HuH-7 (cell line): ENCODE results near the gene TLR5.

Experiments
- DNase-seq: peaks from one replicate; pipeline ENCODE4 v3.0.0; 2011; ENCODE audit warnings: low spot score

TLR5 gene

DNA sequence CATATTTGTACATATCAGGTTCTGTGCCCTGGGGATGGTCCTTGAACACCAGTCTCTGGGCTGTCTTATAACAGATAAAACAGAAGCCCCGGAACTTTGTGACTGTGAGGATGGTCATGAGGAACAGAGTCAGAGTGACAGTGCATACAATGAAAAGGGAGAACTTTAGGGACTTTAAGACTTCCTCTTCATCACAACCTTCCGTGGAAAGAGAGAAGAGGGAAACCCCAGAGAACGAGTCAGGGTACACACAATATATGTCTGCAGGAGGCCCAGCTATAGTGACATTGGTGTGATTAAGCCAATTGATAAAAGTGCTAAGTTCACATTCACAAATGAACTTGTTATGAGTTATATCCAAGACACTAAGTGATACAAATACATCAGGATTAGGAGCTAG is 32.1 kb downstream of the TLR5 start:
- DNase-seq, result no peak

DNA sequence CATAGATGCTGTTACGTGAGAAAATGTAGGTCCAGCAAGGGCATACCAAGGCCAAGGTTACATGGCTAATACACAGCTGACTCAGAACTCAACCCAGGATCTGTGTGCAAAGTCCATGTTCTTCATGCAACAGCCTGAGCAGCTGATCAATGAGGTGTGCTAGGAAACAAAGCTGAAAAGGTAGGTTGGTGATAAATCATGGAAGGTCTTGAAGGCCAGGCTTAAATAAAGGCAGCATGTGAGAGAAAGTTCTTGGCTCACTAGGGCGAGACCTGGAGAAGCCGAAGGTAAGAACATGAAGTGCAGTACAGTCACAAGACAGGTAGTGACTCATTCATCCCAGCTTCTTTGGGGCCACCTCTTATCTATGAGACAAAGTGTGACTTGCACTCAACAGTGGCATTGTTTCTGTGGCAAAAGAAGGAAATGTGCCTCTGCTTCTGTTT is 33.4 kb downstream of the TLR5 start:
- peak; percentile 57 for DNase-seq

DNA sequence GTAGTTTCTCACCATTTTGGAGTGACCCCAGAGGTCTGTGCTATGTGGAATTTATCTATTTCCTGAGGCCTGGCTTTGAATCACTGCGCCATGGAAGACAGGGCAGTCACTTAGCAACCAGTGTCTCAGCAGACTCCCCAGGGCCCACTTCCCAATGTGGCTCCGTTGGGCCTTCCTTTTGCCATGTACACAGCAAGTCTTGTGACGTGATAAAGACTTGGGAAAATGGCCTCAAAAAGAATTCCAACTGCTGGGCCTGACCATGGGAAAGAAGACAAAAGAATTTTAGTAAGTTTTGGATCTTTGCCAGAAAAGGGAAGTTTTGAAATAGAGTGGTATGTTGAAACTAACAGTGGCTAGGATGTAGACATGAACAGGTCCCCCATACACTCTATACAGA is 36.2 kb downstream of the TLR5 start:
- DNase-seq, result no peak

DNA sequence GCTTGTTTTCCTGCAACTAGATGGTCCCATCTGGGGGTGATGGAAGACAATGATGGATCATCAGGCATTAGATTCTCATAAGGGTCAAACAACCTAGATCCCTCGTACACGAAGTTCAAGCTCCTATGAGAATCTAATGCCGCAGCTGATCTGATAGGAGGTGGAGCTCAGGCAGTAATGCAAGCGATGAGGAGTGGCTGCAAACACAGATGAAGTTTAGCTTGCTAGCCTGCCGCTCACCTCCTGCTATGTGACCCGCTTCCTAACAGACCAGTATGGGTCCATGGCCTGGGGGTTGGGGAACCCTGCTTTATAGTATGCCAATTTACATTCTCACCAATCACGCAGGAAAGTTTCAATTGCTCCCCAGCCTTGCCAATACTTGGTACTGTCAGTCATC is 37.5 kb downstream of the TLR5 start:
- no peak for DNase-seq

DNA sequence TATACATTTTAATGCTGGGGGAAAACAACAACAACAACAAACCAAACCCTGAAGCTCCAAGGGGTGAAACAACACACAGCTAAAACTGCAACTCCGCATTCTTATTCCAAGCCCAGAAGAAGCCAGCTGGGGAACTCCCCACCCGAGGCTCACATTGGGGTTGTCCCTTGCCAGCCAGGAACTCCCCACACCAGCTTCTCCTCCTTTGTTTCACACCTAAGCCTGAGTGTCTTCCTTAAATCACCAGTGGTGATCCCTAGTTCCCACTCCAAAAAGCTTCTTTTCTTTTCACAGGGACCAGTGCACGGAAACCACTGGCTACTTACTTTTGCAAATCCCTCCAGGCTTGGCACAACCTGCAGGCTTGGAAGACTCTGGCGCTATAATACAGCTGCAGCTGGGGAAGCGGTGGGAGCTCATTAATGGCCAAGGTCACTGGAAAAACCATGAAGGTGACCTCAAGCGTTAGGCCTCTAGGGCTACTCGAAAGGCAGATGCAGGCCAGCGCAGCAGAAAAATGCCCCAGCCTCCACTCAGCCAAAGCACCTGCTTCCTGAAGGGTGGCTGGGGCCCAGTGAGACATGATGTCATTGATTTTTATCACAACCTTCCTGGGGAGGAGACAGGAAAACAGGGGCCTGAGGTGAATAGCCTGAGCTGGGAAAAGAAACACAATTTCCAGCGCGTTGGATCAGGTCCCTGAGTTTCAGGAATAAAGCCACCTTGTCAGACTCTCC is 40.1 kb downstream of the TLR5 start:
- no peak for DNase-seq

DNA sequence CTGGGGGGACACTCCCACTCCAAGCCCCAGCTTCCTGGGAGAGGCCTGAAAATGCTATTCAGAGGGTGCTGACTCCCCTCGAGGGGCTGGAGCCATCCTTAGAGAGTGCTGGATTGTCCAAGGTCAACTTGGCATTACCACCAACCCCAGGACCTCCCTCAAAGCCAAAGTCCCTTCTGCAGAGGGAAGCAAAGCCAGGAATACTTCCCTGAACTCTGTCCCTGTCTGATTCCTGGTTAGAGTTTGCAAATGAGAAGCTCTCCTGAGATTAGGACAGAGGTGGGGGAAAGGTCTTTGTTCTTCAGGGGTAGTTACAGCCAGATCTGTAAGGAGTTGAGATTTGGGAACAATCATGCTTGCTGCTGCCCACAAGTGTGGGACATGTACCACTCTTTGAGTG is 45.3 kb downstream of the TLR5 start:
- DNase-seq, result no peak

DNA sequence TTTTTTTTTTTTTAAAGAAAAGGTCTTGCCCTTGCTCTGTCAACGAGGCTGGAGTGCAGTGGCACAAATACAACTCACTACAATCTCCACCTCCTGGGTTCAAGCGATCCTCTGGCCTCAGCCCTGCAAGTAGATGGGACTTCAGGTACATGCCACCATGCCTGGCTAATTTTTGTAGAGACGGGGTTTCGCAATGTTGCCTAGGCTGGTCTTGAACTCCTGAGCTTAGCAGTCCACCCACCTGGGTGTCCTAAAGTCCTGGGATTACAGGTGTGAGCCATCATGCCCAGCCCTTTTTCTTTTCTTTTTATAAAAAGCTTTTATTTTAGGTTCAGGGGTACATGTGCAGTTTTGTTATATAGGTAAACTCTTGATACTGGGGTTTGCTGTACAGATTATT is 47.2 kb downstream of the TLR5 start:
- no peak for DNase-seq

DNA sequence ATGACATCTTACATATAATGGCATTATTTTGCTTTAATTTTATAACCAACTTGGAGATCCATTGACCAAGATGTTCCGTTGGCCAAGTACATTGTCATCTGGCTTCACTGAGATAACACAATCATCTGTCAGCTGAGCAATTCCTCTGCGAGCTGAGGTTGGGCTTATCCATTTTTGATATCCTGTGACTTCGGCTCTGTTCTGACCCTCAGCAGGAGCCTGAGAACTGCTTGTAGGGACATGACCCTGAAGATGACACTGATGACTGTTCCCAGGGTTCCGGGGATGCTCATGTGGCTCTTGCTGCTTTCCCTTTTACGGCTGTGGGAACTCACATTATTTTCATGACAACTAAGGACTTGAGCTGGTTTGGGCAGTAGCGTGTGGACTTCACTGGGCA is 51.2 kb downstream of the TLR5 start:
- DNase-seq, result no peak

DNA sequence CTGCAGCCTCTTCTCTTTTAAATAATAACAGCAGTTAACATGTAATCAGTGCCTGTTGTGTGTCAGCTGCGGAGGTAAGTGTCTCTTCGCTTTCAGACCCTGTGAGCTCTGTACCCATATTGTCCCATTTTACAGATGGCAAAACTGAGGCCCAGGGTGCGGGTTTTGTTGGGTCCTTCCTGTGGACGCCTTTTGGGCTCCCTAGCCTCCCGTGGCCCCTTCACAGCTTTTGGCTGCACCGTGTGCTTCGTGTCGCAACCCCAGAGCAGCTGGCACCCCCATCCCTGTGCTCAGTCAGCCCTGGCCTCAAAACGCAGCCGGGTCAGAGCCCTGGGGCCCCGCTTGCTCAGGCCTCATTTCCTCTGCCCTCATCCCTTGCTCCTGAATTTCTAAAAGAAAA is 53.8 kb downstream of the TLR5 start:
- DNase-seq, result no peak

DNA sequence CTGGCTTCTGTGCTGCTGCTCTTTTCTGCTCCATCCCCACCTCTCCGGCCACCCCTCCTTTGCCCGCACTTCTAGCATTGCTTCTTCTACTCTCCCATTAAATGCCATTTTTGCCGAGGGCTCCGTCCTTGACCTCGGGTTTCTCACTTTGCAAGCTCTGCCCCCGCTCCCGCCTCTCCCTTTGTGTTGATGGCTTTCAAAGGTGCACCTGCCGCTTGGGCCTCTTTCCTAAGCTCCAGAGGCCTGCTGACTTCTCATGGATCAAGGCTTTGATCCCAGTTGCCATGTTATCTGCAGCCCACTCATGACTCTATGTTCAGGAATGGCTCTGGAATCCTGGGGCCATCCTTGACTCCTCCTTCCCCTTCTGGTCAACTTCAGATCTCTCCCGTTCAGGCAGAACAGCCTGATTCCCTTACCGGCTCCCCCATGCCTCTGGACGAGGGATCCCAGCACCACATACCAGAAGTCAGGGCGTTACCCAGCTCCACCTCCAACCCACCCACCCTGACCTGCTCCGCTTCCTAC is 54.3 kb downstream of the TLR5 start:
- DNase-seq, result no peak

DNA sequence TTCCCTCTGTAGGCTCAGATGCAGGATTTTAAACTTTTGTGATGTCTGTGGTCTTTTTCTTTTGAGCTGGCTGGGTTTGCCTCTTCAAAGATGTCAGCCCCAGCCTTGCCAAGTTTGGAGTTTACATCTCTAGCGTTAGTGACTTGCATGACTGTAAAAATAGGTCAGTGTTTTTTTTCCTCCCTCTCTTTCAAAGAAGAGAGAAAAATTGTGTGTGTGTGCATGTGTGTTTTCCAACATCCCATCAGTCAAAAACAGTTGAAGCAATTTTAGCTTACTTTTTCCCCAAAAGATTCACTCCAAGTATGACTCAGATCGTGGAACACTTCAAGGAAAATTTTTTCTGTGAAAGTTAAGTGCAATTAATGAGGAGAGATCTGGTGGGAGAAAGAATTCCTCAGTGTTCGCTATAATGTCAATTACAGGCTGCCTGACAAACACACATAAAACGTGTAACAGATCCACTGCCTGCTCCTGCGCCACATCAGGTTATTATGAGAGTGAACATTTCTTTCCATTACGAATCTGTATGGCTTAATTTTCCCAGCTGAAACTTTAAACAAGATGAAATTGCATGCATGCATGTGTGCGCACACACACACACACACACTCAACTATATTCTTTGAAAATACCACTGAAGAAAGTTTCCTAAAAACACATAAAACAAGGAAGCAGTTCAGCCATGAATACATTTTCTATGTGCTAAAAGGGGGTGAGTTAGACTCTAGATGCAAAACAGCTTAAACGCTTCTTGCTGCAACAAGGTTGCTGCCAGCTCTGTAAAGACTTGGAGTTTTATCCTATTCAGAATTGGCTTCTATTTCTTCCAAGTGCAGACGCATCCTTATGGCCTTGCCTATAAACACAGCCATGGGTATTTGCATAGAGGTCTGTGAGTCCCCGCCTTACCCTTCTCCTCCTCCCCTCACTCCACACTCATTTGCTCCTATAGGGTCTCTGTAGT is 55.5 kb downstream of the TLR5 start:
- no peak for DNase-seq

DNA sequence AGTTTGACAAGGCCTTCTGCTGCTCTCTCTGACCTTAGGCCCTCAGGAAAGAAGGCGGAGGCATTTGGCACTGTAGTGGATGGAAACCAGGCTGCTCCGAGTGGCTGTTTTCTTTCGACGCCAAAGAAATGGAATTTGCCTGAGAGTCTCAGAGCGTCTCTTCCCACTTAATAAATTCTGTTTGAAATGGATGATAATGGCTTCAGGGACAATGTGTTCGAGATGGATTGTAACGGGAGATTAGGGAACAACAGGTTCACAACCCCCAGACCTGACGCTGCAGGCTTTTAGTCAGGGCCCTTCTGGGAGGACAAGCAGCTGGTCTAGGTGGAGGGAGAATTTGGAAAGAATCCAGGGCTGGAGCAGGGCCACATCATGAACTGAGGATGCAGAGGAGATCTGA is 58.6 kb downstream of the TLR5 start:
- DNase-seq, result no peak

DNA sequence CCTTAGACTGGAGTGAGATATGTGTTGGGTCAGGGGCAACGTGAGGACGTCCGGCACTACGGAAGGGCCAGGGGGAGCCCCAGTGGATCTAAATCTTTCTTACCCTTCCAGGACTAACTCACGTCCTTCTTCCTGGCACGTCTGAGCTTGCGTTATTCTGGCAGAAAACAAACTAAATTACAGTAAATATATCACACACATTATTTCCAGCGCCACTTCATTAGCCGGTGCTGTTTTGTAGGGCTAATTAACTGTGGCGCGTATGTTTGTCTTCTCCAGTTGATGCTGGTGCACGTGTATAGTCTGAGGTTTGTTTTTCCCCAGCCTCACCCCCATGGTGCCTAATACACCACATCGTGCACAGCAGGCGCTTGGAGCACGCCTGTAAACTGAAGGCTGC is 59.2 kb downstream of the TLR5 start:
- DNase-seq, result no peak

DNA sequence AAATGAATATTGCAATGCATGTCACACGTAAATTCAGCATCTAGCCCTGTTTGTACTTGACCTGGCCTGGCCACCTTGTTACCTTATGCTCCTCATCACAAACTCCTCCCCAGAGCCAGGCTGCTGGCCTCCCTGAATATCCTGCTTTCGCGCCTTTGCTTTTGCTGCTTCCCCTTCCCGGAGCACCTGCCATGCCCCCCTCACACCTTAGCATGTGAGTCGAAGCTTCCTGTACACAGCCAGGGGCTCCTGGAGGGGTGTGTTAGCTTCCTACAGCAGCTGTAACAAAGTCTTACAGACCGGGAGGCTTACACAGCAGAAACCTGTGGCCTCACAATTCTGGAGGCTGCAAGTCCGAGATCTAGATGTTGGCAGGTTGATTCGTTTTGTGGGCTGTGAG is 60.1 kb downstream of the TLR5 start:
- no peak for DNase-seq

DNA sequence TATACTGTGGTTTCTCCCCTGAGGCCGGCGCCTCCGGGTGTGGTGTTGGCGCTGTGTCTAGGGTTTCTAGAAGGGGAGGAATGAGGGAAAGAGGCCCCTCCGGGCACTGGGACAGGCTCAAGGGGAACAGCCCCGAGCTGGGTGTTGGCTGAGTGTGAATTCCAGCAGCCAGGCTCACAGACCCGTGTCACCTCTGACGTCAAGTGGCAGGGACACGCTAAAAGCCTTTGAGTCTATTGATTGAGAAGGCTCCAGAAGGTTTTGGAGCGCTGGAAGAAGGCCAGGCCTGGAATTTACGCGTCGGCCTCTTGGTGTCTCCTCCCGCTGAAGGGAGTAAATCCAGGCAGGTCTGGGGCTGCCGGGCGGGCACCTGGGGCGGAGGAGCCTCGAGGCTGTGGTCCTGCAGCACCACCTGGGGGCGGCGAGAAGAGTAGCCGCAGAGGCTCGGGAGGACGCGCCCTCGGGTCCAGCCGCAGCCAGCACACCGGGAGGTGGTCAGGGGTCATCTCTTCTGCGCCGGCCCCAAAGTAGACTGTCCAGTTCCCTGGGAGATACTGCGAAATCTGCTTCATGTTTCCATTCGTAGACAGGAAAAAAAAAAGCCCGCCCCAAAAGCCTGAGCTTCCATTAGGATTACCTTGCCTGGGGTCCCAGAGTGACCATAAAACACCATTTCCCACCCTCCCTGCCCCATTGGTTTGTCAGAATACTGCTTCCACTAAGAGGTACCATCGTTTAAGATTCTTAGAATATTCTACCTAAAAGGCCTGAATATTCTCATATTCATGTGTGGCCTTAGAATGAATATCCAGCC is 61.7 kb downstream of the TLR5 start:
- DNase-seq, result peak; percentile 93

DNA sequence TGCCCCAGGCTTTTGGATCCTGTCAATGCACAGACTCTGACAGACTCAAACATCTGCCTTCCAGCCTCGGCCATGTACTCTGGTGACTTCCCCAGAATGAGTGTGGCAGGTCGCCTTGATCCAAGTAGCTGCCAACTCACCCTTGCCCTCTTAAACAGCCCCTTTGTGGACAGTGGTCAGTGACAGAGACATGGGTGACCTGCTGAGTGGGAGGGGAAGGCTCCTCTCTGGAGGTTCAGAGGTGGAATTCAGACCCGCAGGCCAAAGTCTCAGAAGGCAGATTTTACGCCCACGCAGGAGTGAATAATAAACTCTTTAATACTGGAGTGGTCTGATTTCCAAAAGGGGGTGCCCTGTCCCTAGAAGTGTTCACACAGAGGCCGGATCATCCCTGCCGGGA is 63.5 kb downstream of the TLR5 start:
- no peak for DNase-seq

DNA sequence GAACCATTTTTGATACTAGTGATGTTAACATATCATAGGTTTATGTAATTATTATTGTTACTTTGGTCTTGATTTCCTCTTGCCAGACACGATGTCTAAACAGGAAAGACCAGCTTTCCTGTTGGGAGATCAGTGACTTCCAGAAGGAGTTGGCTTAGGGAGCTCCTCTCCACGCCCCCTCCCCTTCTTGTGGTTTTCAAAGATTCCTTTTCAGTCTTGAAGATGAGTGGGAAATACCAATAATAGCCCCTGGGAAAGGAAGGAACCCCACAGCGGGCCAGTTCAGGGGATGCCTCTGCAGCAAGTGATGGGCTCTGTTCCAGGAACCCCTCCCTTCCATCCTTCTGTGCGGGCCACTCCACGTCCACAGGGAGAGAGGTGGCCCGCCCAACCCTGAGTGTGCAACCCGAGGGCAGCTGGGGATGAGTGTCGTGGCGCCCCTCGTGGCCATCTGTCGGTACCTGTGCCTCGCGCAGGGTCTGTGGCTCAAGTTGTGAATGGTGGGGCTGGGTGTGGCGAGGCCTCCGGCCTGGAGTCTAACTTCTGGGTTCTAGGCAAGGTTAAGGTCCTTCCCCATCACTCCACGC is 65.7 kb downstream of the TLR5 start:
- peak; percentile 33 for DNase-seq

DNA sequence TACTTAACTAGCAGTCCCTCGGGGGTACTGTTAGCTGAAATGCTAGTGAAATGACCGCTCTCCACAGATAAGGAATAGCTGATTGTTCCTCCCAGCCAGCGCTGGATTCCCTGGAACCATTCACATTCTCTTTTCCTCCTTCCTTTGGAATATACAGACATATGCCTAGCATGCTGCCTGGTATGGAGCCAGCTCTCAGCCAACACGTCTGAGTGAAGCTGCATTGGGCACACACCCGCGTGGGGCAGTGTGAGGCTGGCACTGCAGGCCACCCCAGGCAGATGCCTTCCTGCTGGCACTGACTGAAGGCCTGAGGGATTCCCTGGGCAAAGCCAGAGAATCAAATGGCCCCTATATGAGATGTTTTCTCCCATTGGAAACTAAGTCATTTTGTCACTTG is 66.7 kb downstream of the TLR5 start:
- DNase-seq, result no peak

DNA sequence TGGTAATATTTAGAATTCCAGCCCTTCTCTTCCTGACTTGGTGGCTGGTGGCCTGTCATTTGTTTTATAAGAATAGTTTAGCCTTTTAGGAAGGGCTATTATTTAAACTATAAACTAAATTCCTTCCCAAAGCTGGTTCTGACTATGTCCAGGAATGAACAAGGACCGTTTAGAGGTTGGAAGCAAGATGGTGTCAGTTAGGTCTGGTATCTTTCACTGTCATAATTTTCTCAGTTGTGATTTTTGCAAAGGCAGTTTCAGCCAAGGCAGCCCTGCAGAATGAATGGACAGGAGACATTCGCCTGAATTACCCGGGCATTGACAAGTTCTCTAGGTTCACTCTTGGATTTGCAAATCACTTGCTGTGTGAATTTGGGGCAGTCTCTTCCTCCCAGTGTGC is 67.2 kb downstream of the TLR5 start:
- no peak for DNase-seq

DNA sequence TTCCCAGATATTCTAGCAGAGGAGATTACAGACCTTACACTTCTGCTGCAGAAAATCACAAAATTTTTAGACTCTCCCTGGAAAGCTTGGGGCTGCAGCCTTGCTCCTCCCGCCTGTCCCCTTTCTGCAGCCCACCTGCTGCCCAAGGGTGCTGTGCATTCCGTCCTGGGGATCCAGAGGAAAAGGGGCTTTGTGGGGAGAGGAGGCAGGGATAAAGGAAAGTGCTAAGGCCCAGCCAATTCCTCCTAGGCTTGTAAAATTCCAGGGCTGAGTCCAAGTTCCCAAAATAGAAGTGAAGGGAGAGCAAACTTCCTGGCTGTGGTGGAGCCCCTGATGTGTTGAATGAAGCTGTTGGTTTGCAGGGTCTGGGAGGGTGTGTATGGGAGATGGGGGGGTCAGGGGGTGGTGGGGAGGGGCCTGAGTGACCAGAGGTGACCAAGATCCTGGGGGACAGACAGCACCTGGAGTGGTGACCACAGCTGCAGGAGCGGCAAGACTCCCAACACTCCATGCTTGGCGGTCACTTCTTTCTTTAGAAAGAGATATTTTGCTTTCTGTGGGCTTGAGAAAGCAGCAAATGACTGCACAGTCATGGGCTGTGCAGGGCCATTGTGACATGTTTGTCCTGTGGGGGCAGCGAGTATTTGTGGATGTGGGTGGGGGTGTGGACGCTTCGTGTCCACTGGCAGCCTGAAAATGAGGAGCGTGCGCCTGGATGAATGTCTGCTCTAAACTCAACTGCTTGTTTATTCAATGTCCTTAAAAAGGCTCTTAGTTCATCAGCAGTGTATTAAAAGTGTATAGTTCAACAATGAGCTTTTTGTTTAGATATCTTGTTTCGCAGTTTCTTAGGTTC is 68.4 kb downstream of the TLR5 start:
- no peak for DNase-seq
